Pulmonary artery endothelial cell (primary cell): Measurements from ENCODE around the gene CERS2. TPM values are rescaled to one million over a fixed set of nuclear protein-coding genes. Genes with fewer than 3 reads are reported as not detected.
A peak's percentile ranks its signal among the peaks of the same experiment; 100 is the strongest.

ENCODE experiments used
- DNase-seq: peaks from one replicate; pipeline ENCODE4 v3.0.0-alpha.2; 2011; ENCODE audit warnings: low read depth, low spot score
- total RNA-seq: library from RNA; depleted of rRNA; stranded (reverse); fragments of >200 nt; gene quantifications from 2 replicates; pipeline ENCODE4 v1.2.3, GENCODE V29; 2014

CERS2 gene
- total RNA-seq, 1 donor from 2014 or later: 87.4 TPM

DNA sequence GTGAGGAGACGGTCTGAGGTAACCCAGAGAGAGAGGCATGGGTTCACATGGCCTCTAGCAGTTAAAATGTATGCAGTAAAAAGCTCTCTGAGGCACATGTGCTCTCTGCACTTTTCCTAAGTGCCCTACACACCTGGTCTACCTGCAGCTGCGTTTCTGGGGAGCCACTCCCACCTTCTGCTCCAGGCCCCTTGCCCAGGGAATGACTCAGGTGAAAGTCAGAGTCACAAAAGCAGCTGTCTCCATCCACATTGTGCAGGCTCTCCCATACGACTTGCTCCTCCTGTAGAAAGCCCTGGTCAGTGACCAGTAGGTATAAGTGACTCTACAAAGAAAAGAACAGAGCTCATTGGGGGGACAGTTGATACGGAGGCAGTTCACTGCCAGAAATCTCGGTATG is 23.3 kb upstream of the CERS2 start:
- DNase-seq: no peak

DNA sequence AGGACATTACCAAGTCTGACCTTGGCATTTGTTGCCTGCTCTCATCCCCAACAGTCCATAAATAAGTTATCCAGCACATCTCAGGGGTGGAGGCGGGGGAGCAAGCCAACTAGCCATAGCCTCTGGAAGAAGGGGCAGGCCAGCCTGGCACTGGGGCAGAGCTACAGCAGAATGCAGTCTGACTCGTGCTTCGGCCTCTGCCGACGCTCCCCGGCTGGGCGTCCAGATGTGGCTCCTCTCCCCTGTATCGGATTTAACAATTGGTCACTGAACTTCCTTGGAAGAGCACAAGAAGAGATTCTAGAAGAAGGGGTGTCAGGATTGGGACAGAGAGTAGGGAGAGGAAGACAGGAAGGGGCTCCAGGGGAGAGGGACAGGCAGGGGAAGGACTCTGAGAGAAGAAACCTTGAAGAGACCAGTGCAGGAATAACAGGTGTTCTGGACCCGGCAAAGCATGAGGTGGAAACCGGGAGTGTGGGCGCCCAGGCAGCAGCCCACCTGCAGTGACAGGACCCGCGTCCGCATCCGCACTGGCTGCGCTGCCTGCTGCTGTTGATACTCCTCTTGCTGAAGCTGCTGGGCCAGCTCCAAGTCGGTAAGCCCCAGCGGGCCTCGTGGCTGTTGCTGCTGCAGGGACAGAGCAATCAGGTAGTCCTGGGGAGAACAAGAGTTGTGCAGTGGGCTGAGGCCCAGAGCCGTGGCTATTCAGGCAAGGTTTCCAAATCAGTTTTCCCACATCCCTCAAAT is 22.7 kb upstream of the CERS2 start:
- DNase-seq: no peak

DNA sequence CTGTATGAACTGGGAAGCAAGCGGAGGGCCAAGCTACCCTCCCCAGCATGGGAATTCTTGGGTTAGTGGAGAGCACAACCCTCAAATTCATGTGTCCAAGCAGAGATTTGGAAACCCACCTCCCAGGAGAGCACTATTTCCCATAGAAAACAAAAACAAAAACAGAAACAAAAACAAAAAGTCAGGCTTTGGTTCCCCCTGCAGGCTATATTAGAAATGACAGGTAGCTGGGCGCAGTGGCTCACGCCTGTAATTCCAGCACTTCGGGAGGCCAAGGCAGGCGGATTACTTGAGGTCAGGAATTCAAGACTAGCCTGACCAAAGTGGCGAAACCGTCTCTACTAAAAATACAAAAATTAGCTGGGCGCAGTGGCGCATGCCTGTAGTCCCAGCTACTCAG is 21.3 kb upstream of the CERS2 start:
- DNase-seq: no peak

DNA sequence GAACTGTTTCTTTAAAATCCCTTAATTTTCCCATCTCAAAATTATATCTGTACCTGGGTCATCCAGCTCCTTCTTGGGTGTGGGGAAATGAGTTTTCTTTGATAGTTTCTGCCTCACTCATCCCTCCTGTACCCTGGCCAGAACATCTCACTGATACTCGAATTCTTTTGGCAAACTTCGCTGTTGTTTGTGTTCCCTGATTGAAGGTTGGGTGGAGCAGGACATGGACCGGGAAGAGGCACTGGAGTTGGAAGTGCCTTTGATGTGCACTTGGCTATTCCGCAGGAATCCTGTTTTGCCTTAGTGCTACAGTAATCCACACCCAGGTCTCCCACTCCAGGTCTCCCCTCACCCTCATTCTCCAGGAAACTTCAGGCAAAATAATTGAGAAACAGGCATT is 20.8 kb upstream of the CERS2 start:
- DNase-seq: no peak

DNA sequence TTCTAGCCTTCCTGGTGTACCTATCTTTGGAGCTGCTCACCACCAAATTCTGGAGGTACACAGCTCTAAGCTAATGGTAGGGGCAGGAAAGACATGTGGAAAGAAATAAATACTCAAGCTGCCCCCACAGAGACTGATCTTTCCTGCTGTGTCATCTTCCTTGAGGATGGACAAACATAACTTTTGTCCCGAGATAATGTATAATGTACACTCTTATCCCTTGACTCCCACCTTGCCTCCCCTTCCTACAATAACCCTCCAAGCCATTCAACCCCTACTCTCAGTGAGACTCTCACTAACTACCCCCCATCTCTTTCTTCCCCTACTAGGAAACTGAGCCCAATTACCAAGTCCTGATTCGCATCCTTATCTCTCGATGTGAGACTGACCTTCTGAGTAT is 19.6 kb upstream of the CERS2 start:
- no peak for DNase-seq

DNA sequence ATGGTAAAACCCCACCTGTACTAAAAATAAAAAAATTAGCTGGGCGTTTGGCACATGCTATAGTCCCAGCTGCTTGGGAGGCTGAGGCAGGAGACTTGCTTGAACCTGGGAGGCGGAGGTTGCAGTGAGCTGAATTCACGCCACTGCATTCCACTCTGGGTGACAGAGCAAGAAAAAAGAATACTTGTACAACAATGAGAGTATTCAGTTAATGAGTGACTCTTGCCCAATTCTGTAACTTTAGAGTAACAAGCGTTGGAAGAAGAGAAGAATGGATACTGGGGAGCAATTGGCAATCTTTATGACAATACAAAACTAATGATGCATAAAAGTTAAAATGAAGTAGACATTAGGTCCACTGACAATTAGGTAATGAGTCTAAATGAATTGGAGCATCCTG is 18.0 kb upstream of the CERS2 start:
- DNase-seq: no peak

DNA sequence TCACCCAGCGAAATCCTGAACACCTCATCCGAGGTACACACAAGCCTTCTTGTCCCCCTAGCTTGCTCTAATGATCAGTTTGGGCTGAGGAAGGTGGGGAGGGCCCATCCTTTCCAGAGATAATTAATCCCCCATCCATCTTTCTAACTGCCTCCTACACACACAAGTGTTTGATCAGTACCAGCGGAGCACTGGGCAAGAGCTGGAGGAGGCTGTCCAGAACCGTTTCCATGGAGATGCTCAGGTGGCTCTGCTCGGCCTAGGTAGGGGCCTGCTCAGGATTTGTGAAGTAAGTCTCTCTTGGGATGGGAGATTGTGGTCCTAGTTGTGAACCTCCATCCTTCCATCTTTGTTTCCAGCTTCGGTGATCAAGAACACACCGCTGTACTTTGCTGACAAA is 13.3 kb upstream of the CERS2 start:
- DNase-seq: no peak

DNA sequence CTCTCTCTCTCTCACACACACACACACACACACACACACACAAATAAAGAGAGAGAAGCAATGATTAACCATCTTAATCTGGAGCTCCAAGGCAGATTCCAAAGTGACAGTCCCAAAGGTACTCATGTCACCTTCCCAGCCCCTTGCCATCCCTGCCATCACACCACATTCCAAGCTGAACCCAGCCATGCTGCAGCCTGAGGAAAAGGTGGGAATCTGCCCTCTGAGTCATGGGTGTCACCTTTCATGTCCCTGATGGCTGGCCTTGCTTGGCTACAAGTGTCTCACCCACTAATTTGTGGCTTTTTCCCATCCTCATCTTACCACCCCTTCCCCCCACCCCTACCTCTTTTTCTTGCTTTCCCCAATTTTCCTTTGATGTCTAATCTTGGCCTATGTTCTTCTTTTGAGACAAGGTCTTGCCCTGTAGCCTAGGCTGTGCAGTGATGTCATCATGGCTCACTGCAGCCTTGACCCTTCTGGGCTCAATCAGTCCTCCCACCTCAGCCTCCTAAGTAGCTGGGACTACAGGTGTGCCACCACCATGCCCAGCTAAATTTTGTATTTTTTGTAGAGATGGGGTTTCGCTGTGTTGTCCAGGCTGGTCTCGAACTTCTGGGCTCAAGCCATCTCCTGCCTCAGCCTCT is 10.7 kb upstream of the CERS2 start:
- no peak for DNase-seq

DNA sequence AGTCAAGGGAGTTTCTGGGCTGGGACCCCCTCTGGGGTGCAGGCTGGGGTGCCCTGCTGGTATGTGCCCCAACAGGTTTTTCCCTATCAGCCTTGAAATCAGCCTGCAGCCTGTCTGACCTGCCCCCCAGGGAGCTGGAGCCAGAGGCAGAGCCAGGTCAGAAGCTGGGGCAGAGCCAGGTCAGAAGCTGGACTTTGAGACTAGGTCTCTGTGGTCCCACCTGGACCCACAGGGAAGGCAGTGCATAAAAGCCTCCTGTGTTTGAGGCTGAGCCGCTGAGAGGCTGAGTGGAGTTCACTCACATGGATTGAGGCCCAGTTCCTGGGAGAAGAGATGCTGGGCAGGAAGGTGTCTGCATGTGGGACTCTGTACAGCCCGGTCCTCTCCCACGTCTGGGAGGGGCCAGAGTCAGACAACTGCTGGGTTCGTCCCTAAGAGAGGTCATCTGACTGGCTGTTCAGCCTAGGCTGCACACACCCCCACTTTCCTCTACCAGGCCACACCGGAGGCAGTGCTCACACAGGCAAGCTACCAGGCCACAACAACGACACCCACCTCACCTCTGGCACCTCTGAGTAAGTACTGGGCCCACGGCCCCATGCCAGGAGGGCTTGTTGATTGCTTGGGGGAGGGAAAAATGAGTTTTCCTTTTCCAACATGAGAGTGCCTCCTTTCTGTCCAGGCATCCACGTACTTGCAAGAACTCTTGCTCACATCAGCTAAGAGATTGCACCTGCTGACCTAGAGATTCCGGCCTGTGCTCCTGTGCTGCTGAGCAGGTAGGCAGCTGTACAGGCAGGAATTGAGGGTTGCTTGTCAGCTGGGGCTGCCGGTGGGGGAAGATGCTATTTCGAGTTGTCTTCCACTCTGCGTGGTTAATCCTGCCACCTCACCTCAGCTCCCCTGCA is 7.4 kb upstream of the CERS2 start, which contains the start of gene ANXA9:
Gene ANXA9, plus strand, starts transcription at position 488 of the 908 bp plus-strand sequence. CDS start 814 bp downstream, outside the sequence.
- DNase-seq: no peak

DNA sequence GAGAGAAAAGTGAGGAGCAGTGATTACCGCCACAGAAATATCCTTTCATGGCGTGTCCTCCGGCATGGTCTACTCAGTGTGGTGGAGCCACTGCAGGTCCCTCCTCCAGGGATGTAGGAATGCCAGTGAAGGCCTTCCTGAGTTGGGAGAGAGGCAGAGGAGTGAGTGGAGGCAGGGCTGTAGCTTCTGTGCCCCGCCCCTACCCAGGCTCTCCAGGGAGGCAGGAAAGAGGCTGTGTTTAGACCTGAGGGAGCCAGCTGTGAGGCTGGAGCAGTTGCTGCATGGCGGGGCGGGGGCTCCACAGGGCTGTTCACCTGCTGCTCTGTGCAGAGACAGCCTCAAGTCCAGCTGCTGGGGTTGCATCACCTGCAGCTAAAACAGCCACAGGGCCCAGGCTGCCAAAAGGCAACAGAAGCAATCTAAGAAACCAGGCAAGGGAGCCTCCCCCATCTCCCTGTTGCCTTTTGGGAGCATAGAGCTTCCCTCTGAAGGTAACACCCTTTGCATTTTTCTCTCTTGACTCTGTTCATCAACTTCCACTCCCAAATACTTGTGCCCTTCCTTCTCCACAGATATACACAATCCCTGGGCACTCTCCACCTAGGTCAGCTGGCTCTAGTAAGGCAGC is 6.7 kb upstream of the CERS2 start:
- no peak for DNase-seq

DNA sequence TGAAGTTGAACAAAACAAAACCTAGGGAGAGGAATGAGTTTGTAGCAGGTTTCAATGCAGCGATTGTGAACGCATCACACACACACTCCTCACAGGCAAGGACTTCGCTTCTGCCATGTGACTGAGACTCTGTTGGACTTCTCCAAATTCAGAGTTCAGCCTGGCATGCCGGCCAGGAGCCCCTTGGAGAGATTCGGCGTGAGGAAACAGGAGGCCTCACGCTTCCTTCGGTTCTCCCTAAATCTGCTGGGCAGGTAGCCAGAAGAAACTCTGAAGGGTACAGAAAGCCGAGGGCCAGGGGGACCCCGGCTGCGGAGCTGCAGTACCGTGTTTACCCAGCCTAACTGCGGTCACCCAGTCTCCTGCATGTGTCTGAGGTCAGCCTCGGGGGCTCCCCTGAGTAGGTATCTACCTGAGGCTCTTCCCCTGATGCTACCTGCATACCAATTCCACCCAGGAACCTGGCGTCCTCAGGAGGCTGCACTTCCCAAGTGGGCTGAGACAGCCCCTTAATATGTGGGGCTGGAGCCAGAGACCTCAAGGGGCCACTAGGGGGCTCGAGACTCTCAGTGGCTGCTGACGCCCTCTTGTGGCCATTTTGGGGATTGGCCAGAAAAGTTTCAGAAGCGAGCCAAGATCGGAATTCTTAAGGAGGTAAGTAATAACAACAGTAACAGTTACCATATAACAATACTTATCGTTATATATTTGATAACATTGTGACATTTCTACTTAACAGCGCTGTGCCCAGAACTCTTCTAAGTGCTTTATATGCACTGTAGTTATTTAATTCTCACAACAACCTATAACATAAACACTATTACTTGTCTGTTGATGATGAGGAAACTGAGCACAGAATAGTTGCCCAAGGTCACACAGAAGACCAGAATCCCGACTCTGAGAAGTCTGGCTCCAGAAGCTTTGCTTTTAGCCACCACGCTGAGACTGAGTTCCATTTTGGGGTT is 4.7 kb upstream of the CERS2 start:
- DNase-seq: peak; percentile 75

DNA sequence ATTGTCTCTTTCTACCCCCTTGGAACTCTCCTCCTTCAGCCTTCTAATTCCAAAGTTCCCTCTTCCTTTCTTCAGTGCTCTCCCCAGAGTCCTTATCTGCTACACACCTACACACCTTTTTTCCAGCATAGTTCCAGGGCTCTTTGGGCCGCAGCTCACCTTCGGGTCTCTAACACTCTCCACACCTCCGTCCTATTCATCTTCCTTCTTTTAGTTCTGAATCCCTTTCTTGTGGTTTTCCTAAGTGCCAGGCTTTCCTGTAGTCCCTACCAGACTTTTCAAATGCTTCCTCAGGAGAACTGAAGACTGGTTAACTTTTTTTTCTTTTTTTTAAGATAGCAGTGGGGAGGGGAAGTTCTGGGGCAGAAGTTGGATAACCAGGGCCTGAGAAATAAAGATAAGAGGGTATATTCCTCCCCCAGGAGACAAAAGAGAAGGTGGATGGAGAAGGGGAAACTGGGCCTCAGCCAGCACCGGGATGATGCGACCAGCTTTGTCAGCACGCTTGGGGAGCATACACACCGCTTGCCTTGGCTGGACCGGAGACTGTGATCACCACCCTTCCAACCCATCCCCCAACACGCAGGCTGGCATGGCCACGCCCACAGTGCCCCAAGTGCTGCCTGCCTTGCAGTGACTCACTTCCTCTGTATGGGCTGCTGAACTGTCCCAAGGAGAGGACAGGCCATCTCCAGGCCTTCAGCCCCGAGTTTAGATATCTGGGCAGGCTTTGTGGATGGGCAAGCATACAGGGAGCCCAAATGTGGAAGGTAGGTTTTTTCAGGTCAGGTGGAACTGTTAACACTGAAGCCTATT is 2.5 kb upstream of the CERS2 start:
- DNase-seq: peak; percentile 26

DNA sequence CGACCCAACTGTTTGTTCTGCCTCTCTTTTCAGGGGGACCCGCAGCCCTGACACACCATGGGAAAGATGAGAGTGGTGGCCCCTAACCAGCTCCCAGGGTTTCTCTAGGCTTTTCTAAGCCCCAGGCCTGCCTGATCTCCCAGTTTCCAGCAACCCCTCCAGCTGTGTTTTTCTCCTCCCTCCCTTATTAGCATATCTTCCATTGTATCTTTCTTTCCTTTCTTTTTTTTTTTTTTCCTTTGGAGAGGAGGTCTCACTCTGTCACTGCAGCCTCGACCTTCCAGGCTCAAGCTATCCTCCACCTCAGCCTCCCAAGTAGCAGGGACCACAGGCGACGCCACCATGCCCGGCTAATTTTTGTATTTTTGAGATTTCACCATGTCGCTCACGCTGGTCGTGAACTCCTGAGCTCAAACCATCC is 1.8 kb upstream of the CERS2 start:
- DNase-seq: no peak

DNA sequence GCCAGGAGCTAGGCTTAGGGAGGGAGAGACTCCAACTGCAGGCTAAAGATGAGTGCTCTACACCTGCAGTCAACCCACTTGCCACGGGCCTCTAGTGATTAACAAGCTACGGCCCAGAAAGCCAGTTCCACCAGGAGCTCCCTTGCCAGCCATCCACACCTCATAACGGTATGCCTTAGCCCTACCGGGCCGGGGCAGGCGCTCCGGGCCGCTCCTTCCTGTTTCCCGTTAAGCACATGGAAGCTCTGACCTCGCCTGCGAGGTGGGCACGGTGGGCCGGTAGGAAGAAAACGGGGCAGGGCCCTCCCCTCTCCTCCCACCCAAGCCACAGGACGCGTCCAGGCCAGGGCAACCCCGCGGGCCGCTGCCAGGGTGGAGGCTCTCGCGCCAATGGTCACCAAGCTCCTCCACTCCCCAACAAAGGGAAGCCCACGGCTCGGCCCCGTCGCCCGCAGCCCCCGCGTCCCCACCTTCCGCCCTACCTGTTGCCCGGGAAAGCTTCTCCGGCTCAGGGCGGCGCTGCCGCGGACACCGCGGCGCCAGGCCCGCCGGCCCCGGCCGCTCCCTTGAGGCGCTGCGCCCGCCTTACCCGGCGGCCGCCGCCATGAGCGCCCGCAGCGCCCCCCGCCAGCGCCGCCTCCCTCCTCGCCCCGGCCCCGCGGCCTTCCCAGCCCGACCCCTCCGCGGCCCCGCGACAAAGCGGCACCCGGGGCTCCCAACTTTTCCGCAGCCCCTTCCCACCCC is 627 bp downstream of the CERS2 start:
- no peak for DNase-seq

DNA sequence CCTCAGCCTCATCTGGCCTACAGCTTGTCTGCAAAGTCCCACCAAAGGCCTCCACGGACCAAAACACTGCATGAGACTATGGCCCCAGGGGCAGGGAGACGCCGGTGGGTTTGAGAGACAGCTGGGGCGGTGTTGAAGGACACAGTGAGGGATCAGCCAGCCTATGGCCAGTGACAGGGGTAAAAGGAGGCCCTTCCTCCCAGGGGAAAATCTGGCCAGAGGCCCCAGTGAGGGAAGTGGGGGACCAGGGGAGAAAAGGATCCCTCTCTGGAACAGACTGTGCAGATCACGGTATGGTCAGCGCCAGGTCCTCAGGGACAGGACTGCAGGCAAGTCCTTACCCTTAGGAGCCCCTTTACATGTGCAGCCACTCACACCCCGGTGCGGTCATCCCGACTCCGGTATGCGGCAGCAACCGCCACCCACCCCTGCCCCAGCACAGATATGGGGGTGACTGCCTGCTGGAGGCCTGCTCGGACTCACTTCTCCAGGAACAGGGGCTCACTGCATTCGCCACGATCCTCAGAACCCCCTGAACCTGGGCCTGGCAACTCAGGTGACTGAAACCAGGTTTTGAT is 1.3 kb downstream of the CERS2 start:
- no peak for DNase-seq

DNA sequence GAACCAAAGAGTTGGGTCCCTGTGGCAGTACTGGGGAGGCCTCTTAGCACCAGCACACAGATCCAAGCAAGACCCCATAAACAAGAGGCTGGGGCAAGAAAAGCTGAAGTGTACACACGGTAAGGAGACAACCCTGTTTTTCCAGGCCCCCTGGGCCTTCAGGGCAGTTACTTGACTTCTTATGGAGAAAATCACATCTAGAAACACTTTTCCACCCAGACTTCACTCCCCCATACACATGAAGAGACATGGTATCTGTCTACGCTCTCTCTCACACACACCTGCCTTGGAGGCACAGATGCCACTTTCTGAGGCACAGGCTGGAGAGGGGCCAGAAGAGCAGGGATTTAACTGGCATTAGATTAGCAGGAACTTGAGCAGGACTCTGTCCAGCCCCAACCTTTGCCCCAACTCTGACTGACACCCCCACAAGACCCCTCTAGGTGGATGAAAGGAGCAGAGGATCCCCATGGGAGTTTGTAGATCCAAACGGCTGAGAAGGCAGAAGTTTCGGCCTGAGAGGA is 2.2 kb downstream of the CERS2 start:
- DNase-seq: no peak

DNA sequence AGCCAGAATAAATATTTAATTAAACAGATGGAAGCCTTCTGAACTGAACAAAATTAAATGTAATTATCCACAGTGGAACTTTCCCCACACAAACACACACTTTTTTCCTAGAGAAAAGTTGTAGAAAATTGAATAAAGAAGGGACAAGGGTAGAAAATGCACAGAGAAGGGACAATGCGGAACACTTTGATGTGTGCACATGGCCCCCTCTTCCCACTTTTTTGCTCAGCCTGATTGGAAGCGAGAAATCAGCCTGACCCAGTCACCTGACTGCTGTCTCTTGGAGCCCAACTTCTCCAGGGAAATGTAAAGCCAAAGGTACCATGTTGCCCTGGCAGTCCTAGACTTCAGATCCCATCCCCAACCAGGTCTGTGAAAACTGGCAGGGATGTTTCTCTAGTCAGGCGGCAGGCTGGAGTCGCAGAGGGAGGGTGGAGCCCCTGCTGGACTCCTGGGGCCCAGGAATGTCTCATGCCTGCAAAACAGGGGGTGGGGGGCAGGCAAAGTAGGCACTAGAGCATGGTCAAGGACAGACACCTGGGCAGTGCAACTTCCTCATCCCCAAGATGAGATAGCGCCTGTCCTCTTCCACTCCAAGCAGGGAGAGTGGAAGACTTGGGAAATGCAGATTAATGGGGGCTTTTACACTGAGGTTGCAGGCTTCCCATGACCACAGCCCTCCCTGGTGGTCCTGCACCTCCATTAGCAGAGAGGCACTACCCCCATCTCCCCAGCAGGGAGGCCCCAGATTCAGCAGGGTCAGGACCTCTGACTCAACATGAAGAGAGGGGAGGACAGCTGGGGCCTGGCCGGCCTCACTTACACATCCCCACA is 2.8 kb downstream of the CERS2 start:
- no peak for DNase-seq
